Measurements from ENCODE around the gene GPBAR1. TPM values are rescaled to one million over a fixed set of nuclear protein-coding genes. Genes with fewer than 3 reads are reported as not detected.

The GPBAR1 gene
- total and polyA plus RNA-seq, 9 of the 15 experiments (the other 6 are each of a cell fraction or from before 2014, with no cell fraction given), result not detected

DNA sequence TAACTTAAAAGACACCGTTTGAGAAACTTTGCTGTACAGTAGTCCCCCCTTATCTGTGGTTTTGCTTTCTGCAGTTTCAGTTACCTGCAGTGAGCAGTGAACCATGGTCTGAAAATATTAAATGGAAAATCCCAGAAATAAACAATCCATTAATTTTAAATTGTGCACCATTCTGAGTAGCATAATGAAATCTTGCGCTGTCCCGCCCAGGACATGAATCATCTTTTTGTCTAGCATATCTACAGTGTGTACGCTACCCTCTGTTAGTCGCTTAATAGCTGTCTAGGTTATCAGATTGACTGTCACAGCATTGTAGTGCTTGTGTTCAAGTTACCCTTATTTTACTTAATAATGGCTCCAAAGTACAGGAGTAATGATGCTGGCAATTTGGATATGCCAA is 37.8 kb upstream of the GPBAR1 start (continued):
- TF ChIP-seq, protein P1, sequence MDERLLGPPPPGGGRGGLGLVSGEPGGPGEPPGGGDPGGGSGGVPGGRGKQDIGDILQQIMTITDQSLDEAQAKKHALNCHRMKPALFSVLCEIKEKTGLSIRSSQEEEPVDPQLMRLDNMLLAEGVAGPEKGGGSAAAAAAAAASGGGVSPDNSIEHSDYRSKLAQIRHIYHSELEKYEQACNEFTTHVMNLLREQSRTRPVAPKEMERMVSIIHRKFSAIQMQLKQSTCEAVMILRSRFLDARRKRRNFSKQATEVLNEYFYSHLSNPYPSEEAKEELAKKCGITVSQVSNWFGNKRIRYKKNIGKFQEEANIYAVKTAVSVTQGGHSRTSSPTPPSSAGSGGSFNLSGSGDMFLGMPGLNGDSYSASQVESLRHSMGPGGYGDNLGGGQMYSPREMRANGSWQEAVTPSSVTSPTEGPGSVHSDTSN (CRISPR knock-in tag; IDR thresholded peaks at IDR 0.05; ENCODE audit: low read depth), result no peak
- TF ChIP-seq, protein P1 (tag; conservative IDR thresholded peaks at IDR 0.05; ENCODE audit: low read depth), result peak; percentile 72
- TF ChIP-seq, protein P2, sequence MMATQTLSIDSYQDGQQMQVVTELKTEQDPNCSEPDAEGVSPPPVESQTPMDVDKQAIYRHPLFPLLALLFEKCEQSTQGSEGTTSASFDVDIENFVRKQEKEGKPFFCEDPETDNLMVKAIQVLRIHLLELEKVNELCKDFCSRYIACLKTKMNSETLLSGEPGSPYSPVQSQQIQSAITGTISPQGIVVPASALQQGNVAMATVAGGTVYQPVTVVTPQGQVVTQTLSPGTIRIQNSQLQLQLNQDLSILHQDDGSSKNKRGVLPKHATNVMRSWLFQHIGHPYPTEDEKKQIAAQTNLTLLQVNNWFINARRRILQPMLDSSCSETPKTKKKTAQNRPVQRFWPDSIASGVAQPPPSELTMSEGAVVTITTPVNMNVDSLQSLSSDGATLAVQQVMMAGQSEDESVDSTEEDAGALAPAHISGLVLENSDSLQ (IDR thresholded peaks at IDR 0.05), result peak; percentile 77
- TF ChIP-seq JUND (IDR thresholded peaks at IDR 0.05; ENCODE audit: borderline replicate concordance, low read depth, low read length) (peak; percentile 21; the same call in 1 of the 2 replicates), JUND (tag; IDR thresholded peaks at IDR 0.05; ENCODE audit: borderline replicate concordance, low read depth, low read length) (peak; percentile 28; the same call in 1 of the 3 replicates), PTTG1 (tag; IDR thresholded peaks at IDR 0.05; ENCODE audit: low read depth) (no peak)

DNA sequence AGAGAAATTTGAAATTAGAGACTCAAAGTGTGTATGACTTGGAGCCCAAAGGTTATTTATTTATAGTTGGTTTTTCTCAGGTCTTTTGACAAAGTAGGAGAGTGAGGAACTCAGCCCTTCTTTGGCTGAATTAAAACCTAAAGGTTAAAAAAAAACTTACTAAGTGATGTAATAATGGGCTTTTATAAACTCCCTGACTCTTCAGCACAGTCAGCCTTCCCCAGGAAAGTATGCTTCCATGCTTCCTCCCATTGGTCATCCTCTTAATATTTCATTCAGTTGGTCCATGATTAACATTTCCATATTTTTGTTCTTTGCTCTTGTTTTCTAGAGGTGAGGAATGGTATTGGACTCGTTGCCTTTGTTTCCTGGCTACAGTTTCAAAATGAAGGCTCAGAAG is 36.6 kb upstream of the GPBAR1 start:
- peaks cover 0 to 9% of the 10 kb centered on the region in 2 experiments; a peak in 4 of 5 replicates for H3K4me1 ChIP-seq (replicated peaks in 1 of 2; ENCODE audit: control insufficient read depth in 2 of 2, insufficient read depth in 2 of 2, low read length in 2 of 2)
- H2AFZ ChIP-seq (ENCODE audit: low read depth, low read length), result no peak overlapping the region
- peaks cover 8% of the 10 kb centered on the region; the same call in 1 of the 2 replicates for H4K20me1 ChIP-seq (replicated peaks; ENCODE audit: control insufficient read depth, insufficient read depth, low read length)
- ATAC-seq (no peak), FAIRE-seq (no peak), DNase-seq (ENCODE audit: extremely low read depth in 1 of 4, low spot score in 3 of 4) (no peak)
- H3K79me2 ChIP-seq (ENCODE audit: control insufficient read depth, insufficient read depth, low read length), result peaks cover 39% of the 10 kb centered on the region
- H3K4me3 ChIP-seq, result no peak overlapping the region
- no TSS peak for BruUV-seq (replicated peaks)
- WGBS (ENCODE audit: insufficient coverage, low coverage, missing lambda C conversion rate), result 93% methylated on average over 1 of the region's 1 CpG
- H3K9ac ChIP-seq (ENCODE audit: insufficient read depth in 1 of 2, low read depth in 2 of 2, low read length in 2 of 2), result no peak overlapping the region
- H3K36me3 ChIP-seq (ENCODE audit: control insufficient read depth, insufficient read depth, low read length), result peaks cover 60% of the 10 kb centered on the region
- in situ Hi-C loops (cut with MboI) (no loop called here), intact Hi-C loops (cut with micrococcal nuclease) (no loop called here)
- H3K27ac ChIP-seq (ENCODE audit: extremely low read depth, low read depth, low read length), result no peak overlapping the region
- no peak overlapping the region for H3K4me2 ChIP-seq (ENCODE audit: insufficient read depth, low read length)
- ChIA-PET POLR2A (no interaction called here), CTCF (ENCODE audit: low intra/inter-chr PET ratio) (no interaction called here)
- H3K9me1 ChIP-seq (ENCODE audit: control insufficient read depth, insufficient read depth, low read length), result no peaks in the 10 kb centered on the region
- H3K27me3 ChIP-seq (ENCODE audit: control insufficient read depth in 2 of 2, insufficient read depth in 2 of 2, low read length in 2 of 2), result no peaks in the 10 kb centered on the region
- no peaks in the 10 kb centered on the region for H3K9me3 ChIP-seq (replicated peaks; ENCODE audit: control insufficient read depth, insufficient read depth, low read depth, low read length)

Measured in K562 (cell line).